IMR-90 (cell line): Measurements from ENCODE around the gene E2F3.

Experiments used
- BHLHE40 ChIP-seq: fragments of 150-350 bp; IDR thresholded peaks from 2 replicates; pipeline ENCODE4 v1.6.1; 2016; ENCODE audit warnings: mild to moderate bottlenecking, low read depth, low read length
- CEBPB ChIP-seq: IDR thresholded peaks from 2 replicates; pipeline ENCODE4 v1.6.1; 2012; ENCODE audit warnings: low read depth, low read length, improper control_type of control experiment
- CHD1 ChIP-seq: IDR thresholded peaks from 2 replicates; pipeline ENCODE4 v1.6.1; 2012; ENCODE audit warnings: low read depth, low read length, improper control_type of control experiment
- CTCF ChIP-seq: conservative IDR thresholded peaks from 2 replicates; pipeline ENCODE4 v1.5.1; 2012; ENCODE audit warnings: mild to moderate bottlenecking, low read depth, low read length, improper control_type of control experiment
- FOS ChIP-seq: fragments of 150-350 bp; IDR thresholded peaks from 2 replicates; pipeline ENCODE4 v1.6.1; 2016; ENCODE audit warnings: low read depth, low read length
- MAFK ChIP-seq: IDR thresholded peaks from 2 replicates; pipeline ENCODE4 v1.6.1; 2012; ENCODE audit warnings: low read depth, low read length, improper control_type of control experiment
- MAZ ChIP-seq: IDR thresholded peaks from 2 replicates; pipeline ENCODE4 v1.6.1; 2012; ENCODE audit warnings: low read depth, mild to moderate bottlenecking, low read length, improper control_type of control experiment, moderate library complexity, borderline replicate concordance
- MXI1 ChIP-seq: IDR thresholded peaks from 2 replicates; pipeline ENCODE4 v1.6.1; 2012; ENCODE audit warnings: low read depth, mild to moderate bottlenecking, low read length, moderate library complexity, borderline replicate concordance
- POLR2A ChIP-seq: IDR thresholded peaks from 2 replicates; pipeline ENCODE4 v1.6.1; 2012; ENCODE audit warnings: mild to moderate bottlenecking, low read depth, low read length
- RAD21 ChIP-seq: IDR thresholded peaks from 2 replicates; pipeline ENCODE4 v1.6.1; 2012; ENCODE audit warnings: low read length, improper control_type of control experiment
- SMC3 ChIP-seq: fragments of 150-350 bp; IDR thresholded peaks from 2 replicates; pipeline ENCODE4 v1.6.1; 2016; ENCODE audit warnings: low read depth, mild to moderate bottlenecking, antibody characterized with exemption, low read length, moderate library complexity
- USF2 ChIP-seq: fragments of 150-350 bp; IDR thresholded peaks from 2 replicates; pipeline ENCODE4 v1.6.1; 2017; ENCODE audit warnings: mild to moderate bottlenecking, antibody characterized with exemption, low read length, low read depth

GRCh38 chr6:20375436-20375835 is 26.2 kb upstream of the E2F3 start:
- TF ChIP-seq CHD1 (no peak), POLR2A (no peak), CEBPB (no peak), CTCF (no peak), BHLHE40 (no peak), SMC3 (no peak), MXI1 (no peak), USF2 (no peak), RAD21 (no peak), MAZ (no peak), FOS (no peak), MAFK (no peak)
